GM06990 (cell line): ENCODE data around the gene WRNIP1.

Experiments
- DNase-seq: peaks from one replicate; pipeline ENCODE4 v3.0.0-alpha.2; 2011; ENCODE audit not compliant: insufficient read length; ENCODE audit errors: extremely low read depth
- H3K27me3 ChIP-seq: replicated peaks from 2 replicates; pipeline ENCODE4 v1.6.0; 2011; ENCODE audit warnings: low read length; ENCODE audit not compliant: control insufficient read depth, insufficient read depth
- H3K36me3 ChIP-seq: 2 replicates; pipeline ENCODE4 v1.5.1; 2011; ENCODE audit warnings: low read length; ENCODE audit not compliant: control insufficient read depth, insufficient read depth
- H3K4me3 ChIP-seq: replicated peaks from 2 replicates; pipeline ENCODE4 v1.5.1; 2011; ENCODE audit warnings: low read depth, mild to moderate bottlenecking, control low read depth, low read length
- TF ChIP-seq, protein P1 (sequence below): IDR thresholded peaks from 2 replicates; pipeline ENCODE4 v1.5.1; 2011; ENCODE audit warnings: low read length, control low read depth, mild to moderate bottlenecking, inconsistent platforms; ENCODE audit not compliant: insufficient read depth, poor library complexity, severe bottlenecking

Gene WRNIP1

GRCh38 chr6:2770171-2770570, 5.0 kb downstream of the WRNIP1 start:
- Histone ChIP-seq H3K36me3 (peaks cover 12% of the 10 kb centered on the region), H3K4me3 (no peak overlapping the region)

DNA sequence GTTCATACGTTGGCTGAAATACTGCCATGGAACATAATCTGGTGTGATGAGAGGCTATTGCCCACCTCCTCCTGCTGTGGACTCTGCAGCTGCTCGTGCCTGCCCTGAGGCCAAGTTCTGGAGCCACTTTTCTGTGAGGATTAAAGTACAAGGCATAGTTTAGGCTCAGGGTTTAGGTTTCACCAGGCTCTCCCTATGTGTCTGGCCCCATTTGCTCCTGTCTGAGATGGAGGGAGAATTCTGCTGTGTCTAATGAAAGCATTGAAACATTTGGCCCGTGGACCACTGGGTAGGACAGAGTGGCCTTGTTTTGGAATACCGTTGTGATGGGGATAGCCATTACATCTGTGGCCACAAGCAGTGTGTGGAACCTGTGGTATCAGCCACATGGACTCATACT, 5.9 kb downstream of the WRNIP1 start:
- TF ChIP-seq, protein P1, sequence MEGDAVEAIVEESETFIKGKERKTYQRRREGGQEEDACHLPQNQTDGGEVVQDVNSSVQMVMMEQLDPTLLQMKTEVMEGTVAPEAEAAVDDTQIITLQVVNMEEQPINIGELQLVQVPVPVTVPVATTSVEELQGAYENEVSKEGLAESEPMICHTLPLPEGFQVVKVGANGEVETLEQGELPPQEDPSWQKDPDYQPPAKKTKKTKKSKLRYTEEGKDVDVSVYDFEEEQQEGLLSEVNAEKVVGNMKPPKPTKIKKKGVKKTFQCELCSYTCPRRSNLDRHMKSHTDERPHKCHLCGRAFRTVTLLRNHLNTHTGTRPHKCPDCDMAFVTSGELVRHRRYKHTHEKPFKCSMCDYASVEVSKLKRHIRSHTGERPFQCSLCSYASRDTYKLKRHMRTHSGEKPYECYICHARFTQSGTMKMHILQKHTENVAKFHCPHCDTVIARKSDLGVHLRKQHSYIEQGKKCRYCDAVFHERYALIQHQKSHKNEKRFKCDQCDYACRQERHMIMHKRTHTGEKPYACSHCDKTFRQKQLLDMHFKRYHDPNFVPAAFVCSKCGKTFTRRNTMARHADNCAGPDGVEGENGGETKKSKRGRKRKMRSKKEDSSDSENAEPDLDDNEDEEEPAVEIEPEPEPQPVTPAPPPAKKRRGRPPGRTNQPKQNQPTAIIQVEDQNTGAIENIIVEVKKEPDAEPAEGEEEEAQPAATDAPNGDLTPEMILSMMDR = no peak
- no peak for DNase-seq
- no peak overlapping the region for H3K4me3 ChIP-seq
- H3K27me3 ChIP-seq = no peaks in the 10 kb centered on the region
- peaks cover 12% of the 10 kb centered on the region for H3K36me3 ChIP-seq

More at GRCh38 chr6:2770171-2770570, 5.0 kb downstream of the WRNIP1 start:
- no peaks in the 10 kb centered on the region for H3K27me3 ChIP-seq
- DNase-seq = no peak
- TF ChIP-seq, protein P1 = no peak

DNA sequence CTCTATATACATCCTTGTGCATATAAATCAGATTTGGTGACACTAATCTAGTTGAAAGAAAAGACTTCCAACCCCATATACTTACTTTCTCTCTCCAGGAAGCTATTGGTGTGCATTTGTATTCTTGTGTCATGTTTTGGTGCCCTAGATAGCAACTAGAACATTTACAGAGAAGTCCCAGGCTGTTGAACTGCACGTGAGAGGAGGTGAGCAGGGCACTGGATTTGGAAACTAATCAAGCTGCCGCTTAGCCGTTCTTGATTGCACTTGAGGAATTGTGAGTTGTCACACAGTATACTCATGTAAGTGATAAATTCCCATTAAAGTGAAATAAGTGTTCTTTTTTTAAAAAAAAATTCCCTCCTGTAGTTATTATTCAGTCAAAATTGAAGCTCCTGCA, 7.6 kb downstream of the WRNIP1 start:
- peaks cover 12% of the 10 kb centered on the region for H3K36me3 ChIP-seq
- no peaks in the 10 kb centered on the region for H3K27me3 ChIP-seq
- TF ChIP-seq, protein P1 = no peak
- no peak overlapping the region for H3K4me3 ChIP-seq
- no peak for DNase-seq

DNA sequence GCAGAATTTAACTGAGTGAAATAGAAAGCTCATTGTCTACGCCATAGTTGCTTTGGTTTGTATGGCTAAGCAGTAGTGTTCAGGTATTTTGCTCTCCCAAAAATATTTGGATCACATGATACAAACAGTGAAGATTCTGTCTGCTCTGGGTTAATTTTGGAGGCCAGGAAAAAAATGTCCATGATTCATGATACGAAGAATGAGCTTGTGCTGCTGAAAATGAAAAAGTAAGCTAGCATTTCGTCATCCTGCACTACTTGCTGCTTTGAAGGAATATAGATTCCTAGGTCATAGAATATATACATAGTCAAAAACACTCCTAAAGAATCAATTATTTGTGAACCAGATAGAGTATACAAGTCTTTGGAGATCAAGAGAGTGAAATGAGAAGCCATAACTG, 8.3 kb downstream of the WRNIP1 start:
- H3K4me3 ChIP-seq = no peak overlapping the region
- TF ChIP-seq, protein P1 = no peak
- H3K27me3 ChIP-seq = no peaks in the 10 kb centered on the region
- H3K36me3 ChIP-seq = peaks cover 14% of the 10 kb centered on the region
- DNase-seq = no peak

DNA sequence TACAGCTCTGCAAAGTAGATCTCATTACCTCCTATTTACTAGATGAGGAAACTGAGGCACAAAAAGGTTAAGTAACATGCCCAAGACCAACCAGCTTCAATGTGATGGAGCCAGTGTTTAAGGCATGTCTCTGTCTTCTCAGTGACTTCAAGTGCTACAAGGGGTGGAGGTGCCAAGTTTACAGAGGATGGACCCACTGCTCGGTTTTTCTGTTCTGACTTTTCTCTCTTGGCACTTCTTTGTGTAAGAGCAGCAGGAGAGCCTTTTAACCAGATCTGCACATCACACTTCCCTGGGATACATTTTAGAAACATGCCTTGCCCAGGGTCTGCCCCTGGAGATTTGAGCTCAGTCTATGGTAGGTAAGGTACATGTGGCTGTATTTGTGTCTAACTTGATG, 9.8 kb downstream of the WRNIP1 start:
- no peak for DNase-seq
- TF ChIP-seq, protein P1 = no peak
- Histone ChIP-seq H3K4me3 (no peak overlapping the region), H3K27me3 (no peaks in the 10 kb centered on the region), H3K36me3 (peaks cover 20% of the 10 kb centered on the region)

GRCh38 chr6:2777249-2777648, 12.1 kb downstream of the WRNIP1 start:
- Histone ChIP-seq H3K36me3 (peaks cover 18% of the 10 kb centered on the region), H3K4me3 (no peak overlapping the region), H3K27me3 (no peaks in the 10 kb centered on the region)
- TF ChIP-seq, protein P1 = no peak
- no peak for DNase-seq
